WERI-Rb-1 (cell line): Measurements from ENCODE around the gene FAM3D.
"Not testable (repeated sequence)": the region's sequence is repeated elsewhere in the genome, so short reads cannot be mapped to it uniquely, and the experiment has no call there.

Experiments used
- DNase-seq: peaks from one replicate; pipeline ENCODE4 v3.0.0-alpha.2; 2020
- H3K27ac ChIP-seq: fragments of 250-450 bp; sonication (Bioruptor Pico); 2 replicates; pipeline ENCODE4 v1.5.1; 2020; ENCODE audit warnings: mild to moderate bottlenecking, moderate library complexity
- H3K27me3 ChIP-seq: fragments of 250-450 bp; sonication (Bioruptor Pico); 2 replicates; pipeline ENCODE4 v1.5.1; 2021; ENCODE audit warnings: mild to moderate bottlenecking, low read depth, moderate library complexity; ENCODE audit not compliant: insufficient read depth, severe bottlenecking
- H3K36me3 ChIP-seq: fragments of 250-450 bp; sonication (Bioruptor Pico); 2 replicates; pipeline ENCODE4 v1.5.1; 2020; ENCODE audit warnings: mild to moderate bottlenecking, moderate library complexity
- H3K4me3 ChIP-seq: 2 replicates; pipeline ENCODE4 v1.5.1; 2011; ENCODE audit warnings: low read depth, mild to moderate bottlenecking, control low read depth, low read length
- H3K9me3 ChIP-seq: fragments of 250-450 bp; sonication (Bioruptor Pico); 2 replicates; pipeline ENCODE4 v1.5.1; 2021; ENCODE audit warnings: mild to moderate bottlenecking, moderate library complexity; ENCODE audit not compliant: severe bottlenecking
- TF ChIP-seq, protein P1 (sequence below): IDR thresholded peaks from 2 replicates; pipeline ENCODE4 v1.5.1; 2011; ENCODE audit warnings: low read depth, mild to moderate bottlenecking, control low read depth, inconsistent platforms, low read length

Gene FAM3D

GRCh38 chr3:58706395-58707167, 40.0 kb upstream of the FAM3D start:
- no peaks in the 10 kb centered on the region for H3K9me3 ChIP-seq
- no peak overlapping the region for H3K27ac ChIP-seq
- no peak overlapping the region for H3K4me3 ChIP-seq
- TF ChIP-seq, protein P1, sequence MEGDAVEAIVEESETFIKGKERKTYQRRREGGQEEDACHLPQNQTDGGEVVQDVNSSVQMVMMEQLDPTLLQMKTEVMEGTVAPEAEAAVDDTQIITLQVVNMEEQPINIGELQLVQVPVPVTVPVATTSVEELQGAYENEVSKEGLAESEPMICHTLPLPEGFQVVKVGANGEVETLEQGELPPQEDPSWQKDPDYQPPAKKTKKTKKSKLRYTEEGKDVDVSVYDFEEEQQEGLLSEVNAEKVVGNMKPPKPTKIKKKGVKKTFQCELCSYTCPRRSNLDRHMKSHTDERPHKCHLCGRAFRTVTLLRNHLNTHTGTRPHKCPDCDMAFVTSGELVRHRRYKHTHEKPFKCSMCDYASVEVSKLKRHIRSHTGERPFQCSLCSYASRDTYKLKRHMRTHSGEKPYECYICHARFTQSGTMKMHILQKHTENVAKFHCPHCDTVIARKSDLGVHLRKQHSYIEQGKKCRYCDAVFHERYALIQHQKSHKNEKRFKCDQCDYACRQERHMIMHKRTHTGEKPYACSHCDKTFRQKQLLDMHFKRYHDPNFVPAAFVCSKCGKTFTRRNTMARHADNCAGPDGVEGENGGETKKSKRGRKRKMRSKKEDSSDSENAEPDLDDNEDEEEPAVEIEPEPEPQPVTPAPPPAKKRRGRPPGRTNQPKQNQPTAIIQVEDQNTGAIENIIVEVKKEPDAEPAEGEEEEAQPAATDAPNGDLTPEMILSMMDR = no peak
- no peak for DNase-seq
- H3K36me3 ChIP-seq = no peaks in the 10 kb centered on the region
- no peaks in the 10 kb centered on the region for H3K27me3 ChIP-seq

- no peak for DNase-seq
- Histone ChIP-seq H3K9me3 (no peaks in the 10 kb centered on the region), H3K36me3 (no peaks in the 10 kb centered on the region), H3K4me3 (no peak overlapping the region), H3K27me3 (no peaks in the 10 kb centered on the region), H3K27ac (no peak overlapping the region)
- TF ChIP-seq, protein P1 = no peak
Observed at GRCh38 chr3:58704745-58705144, 38.2 kb upstream of the FAM3D start.

- H3K4me3 ChIP-seq, H3K27me3 ChIP-seq, H3K27ac ChIP-seq, DNase-seq, H3K36me3 ChIP-seq, H3K9me3 ChIP-seq: not testable (repeated sequence)
Observed at GRCh38 chr3:58704304-58704703, 37.7 kb upstream of the FAM3D start.

DNA sequence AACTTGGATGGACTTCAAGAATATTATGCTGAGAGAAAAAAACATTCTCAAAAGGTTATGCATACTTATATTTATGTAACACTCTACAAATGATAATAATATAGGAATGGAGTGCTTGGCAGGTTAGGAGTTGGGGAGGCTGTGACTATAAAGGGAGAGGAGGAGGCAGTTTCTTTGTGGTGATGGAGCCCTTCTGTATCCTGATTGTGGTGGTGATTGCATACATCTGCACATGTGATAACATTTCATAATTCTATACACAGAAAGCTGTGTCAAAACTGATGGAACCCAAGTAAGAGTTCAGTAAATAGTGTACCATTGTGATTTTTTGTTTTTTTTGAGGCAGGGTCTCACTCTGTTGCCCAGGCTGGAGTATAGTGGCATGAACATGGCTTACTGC, 31.7 kb upstream of the FAM3D start:
- H3K36me3 ChIP-seq = no peaks in the 10 kb centered on the region
- no peak for DNase-seq
- H3K27me3 ChIP-seq = no peaks in the 10 kb centered on the region
- H3K9me3 ChIP-seq = peaks cover 2% of the 10 kb centered on the region
- no peak overlapping the region for H3K4me3 ChIP-seq
- no peak overlapping the region for H3K27ac ChIP-seq
- TF ChIP-seq, protein P1 = no peak

GRCh38 chr3:58697561-58697960, 31.0 kb upstream of the FAM3D start:
- Histone ChIP-seq H3K4me3 (no peak overlapping the region), H3K27me3 (no peaks in the 10 kb centered on the region), H3K27ac (no peak overlapping the region), H3K36me3 (no peaks in the 10 kb centered on the region), H3K9me3 (peaks cover 5% of the 10 kb centered on the region)
- DNase-seq = no peak
- TF ChIP-seq, protein P1 = no peak

GRCh38 chr3:58696813-58697212, 30.2 kb upstream of the FAM3D start:
- DNase-seq, H3K9me3 ChIP-seq, H3K27ac ChIP-seq, H3K4me3 ChIP-seq, H3K36me3 ChIP-seq, H3K27me3 ChIP-seq: not testable (repeated sequence)

GRCh38 chr3:58696093-58696492, 29.5 kb upstream of the FAM3D start:
- no peak overlapping the region for H3K27ac ChIP-seq
- TF ChIP-seq, protein P1 = no peak
- DNase-seq = no peak
- H3K4me3 ChIP-seq = no peak overlapping the region
- H3K9me3 ChIP-seq = peaks cover 10% of the 10 kb centered on the region
- H3K36me3 ChIP-seq = no peaks in the 10 kb centered on the region
- no peaks in the 10 kb centered on the region for H3K27me3 ChIP-seq

- H3K27me3 ChIP-seq, H3K27ac ChIP-seq, DNase-seq, H3K36me3 ChIP-seq, H3K4me3 ChIP-seq: not testable (repeated sequence)
- H3K9me3 ChIP-seq = peaks cover 14% of the 10 kb centered on the region
Observed at GRCh38 chr3:58695284-58695683, 28.7 kb upstream of the FAM3D start.
